Stimulated activated CD8-positive, alpha-beta memory T cell treated with anti-CD3 and anti-CD28 coated beads, Interleukin-7, amount 100 ng/mL, for 48 hours (primary cell): ENCODE results near the gene CCDC85A.
"Not testable (repeated sequence)": the region's sequence is repeated elsewhere in the genome, so short reads cannot be mapped to it uniquely, and the experiment has no call there.

Experiments
- DNase-seq, 2 donors: peaks; one replicate each; pipeline ENCODE4 v3.0.0-alpha.2; 2020; ENCODE audit warnings: low read depth in 1 of 2; ENCODE audit errors: extremely low read depth in 1 of 2

Gene CCDC85A

GRCh38 chr2:56183643-56184499 is at the start of gene CCDC85A:
Gene CCDC85A, plus strand, starts transcription at chr2:56183990. Its CDS starts 635 bp downstream, at chr2:56184625.
- DNase-seq: peak; percentile 39

GRCh38 chr2:56134861-56135260 is 48.9 kb upstream of the CCDC85A start:
- DNase-seq: no peak

- DNase-seq: not testable (repeated sequence)
Observed at GRCh38 chr2:56142497-56143061, 41.2 kb upstream of the CCDC85A start.

GRCh38 chr2:56147907-56148306 is 35.9 kb upstream of the CCDC85A start:
- no peak for DNase-seq

- no peak for DNase-seq
Observed at GRCh38 chr2:56148825-56149224, 35.0 kb upstream of the CCDC85A start.

GRCh38 chr2:56151841-56152240 is 31.9 kb upstream of the CCDC85A start:
- DNase-seq: no peak

- DNase-seq: no peak
Observed at GRCh38 chr2:56155188-56155587, 28.6 kb upstream of the CCDC85A start.

- DNase-seq: not testable (repeated sequence)
Observed at GRCh38 chr2:56159875-56160274, 23.9 kb upstream of the CCDC85A start.

- DNase-seq: no peak
Observed at GRCh38 chr2:56167616-56168562, 15.9 kb upstream of the CCDC85A start.

- DNase-seq: no peak
Observed at GRCh38 chr2:56169521-56169920, 14.3 kb upstream of the CCDC85A start.

- DNase-seq: no peak
Observed at GRCh38 chr2:56170504-56170903, 13.3 kb upstream of the CCDC85A start.

- DNase-seq: no peak
Observed at GRCh38 chr2:56170988-56171387, 12.8 kb upstream of the CCDC85A start.

- DNase-seq: no peak
Observed at GRCh38 chr2:56175779-56176178, 8.0 kb upstream of the CCDC85A start.

- DNase-seq: no peak
Observed at GRCh38 chr2:56177420-56178220, 6.2 kb upstream of the CCDC85A start.

- no peak for DNase-seq
Observed at GRCh38 chr2:56179931-56180330, 3.9 kb upstream of the CCDC85A start.

- DNase-seq: no peak
Observed at GRCh38 chr2:56182420-56182819, 1.4 kb upstream of the CCDC85A start.

- DNase-seq: no peak
Observed at GRCh38 chr2:56184500-56185011, 766 bp downstream of the CCDC85A start.

- DNase-seq: no peak
Observed at GRCh38 chr2:56185101-56185581, 1.4 kb downstream of the CCDC85A start.

- no peak for DNase-seq
Observed at GRCh38 chr2:56185582-56186046, 1.8 kb downstream of the CCDC85A start.

- no peak for DNase-seq
Observed at GRCh38 chr2:56191617-56192016, 7.8 kb downstream of the CCDC85A start.
